ENCODE results near the gene ACVR1B.
A peak's percentile ranks its signal among the peaks of the same experiment; 100 is the strongest.

The ACVR1B gene

DNA sequence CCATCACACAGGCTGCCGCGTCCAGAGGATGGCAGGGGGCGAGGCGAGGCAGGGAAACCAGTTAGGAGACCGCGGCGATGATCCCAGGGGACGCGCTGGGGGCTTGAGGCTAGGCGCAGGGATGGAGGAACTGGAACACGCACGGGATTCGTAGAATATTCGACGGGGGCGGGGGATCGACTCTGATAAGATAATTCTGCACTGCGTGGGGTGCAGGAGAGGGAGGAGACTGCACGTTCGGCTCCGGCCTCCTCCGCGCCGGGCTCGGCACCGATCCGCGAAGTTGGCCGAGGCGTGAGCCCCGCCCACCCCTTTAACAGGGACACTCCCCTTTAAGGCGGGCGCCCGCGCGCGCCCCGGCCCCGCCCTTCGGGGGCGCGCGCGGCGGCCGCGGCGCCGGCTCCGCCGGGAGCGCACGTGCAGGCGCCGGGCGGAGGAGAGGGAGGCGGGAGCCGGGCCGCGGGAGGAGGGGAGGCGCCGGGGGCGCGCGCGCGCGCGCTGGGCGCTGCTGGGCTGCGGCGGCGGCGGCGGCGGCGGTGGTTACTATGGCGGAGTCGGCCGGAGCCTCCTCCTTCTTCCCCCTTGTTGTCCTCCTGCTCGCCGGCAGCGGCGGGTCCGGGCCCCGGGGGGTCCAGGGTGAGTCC, at the start of gene ACVR1B:
Gene ACVR1B, plus strand, starts transcription at position 501 of the 644 bp plus-strand sequence. Its CDS starts 45 bp downstream, at position 546.
- peak within 1 kb of the TSS; percentile 57 for H2AFZ ChIP-seq (ENCODE audit: low read depth, low read length)
- H3K27me3 ChIP-seq (ENCODE audit: insufficient read depth, low read length) = peaks cover 22% of the 10 kb centered on the region
- no peaks in the 10 kb centered on the region for H3K9me3 ChIP-seq (ENCODE audit: low read length)
- peak within 1 kb of the TSS; percentile 78 for H3K4me3 ChIP-seq (ENCODE audit: low read length)
- no peaks in the 10 kb centered on the region for H3K36me3 ChIP-seq (ENCODE audit: insufficient read depth, low read length)
- H3K4me1 ChIP-seq (ENCODE audit: insufficient read depth, low read length) = peaks cover 27% of the 10 kb centered on the region

DNA sequence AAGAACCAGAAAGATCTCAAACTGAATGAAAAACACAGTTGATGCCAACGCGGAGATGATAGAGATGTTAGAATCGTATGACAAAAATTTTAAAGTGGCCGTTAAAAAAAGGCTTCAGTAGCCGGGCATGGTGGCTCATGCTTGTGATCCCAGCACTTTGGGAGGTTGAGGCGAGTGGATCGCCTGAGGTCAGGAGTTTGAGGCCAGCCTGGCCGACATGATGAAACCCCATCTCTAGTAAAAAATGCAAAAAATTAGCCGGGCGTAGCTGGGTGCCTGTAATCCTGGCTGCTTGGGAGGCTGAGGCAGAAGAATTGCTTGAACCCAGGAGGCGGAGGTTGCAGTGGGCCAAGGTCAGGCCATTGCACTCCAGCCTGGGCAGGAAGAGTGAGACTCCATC, 49.6 kb upstream of the ACVR1B start:
- Histone ChIP-seq H3K4me1 (ENCODE audit: insufficient read depth, low read length) (no peaks in the 10 kb centered on the region), H2AFZ (ENCODE audit: low read depth, low read length) (no peak overlapping the region), H3K4me3 (ENCODE audit: low read length) (no peak overlapping the region), H3K27me3 (ENCODE audit: insufficient read depth, low read length) (peaks cover 3% of the 10 kb centered on the region), H3K9me3 (ENCODE audit: low read length) (no peaks in the 10 kb centered on the region), H3K36me3 (ENCODE audit: insufficient read depth, low read length) (no peaks in the 10 kb centered on the region)

DNA sequence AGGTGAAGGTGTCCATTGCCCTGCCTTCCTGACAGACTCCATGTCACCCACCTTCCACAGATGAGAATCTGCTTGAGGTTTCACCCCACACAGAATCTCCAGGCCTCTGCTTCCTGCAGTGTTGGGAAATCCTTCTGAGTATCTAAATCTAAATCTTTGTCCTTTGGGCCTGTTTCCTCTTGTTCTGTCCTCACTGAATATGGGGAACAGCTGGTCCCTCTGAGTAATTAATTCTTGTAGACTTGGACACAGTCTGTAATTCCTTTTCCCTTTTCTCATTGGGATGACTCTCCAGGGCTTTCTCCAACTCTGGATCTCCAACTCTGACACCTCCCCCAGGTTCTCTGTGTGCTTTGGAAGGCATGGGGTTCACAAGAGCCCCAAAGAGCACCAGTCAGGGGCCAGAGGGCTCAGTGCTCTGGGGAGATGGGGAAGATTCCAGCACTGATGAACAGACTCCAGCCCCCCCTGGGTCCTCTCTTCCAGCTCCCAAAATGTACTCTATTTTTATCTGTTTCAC, 46.5 kb upstream of the ACVR1B start:
- Histone ChIP-seq H3K9me3 (ENCODE audit: low read length) (no peaks in the 10 kb centered on the region), H3K27me3 (ENCODE audit: insufficient read depth, low read length) (no peaks in the 10 kb centered on the region), H3K4me3 (ENCODE audit: low read length) (no peak overlapping the region), H2AFZ (ENCODE audit: low read depth, low read length) (no peak overlapping the region), H3K4me1 (ENCODE audit: insufficient read depth, low read length) (peaks cover 2% of the 10 kb centered on the region), H3K36me3 (ENCODE audit: insufficient read depth, low read length) (no peaks in the 10 kb centered on the region)

DNA sequence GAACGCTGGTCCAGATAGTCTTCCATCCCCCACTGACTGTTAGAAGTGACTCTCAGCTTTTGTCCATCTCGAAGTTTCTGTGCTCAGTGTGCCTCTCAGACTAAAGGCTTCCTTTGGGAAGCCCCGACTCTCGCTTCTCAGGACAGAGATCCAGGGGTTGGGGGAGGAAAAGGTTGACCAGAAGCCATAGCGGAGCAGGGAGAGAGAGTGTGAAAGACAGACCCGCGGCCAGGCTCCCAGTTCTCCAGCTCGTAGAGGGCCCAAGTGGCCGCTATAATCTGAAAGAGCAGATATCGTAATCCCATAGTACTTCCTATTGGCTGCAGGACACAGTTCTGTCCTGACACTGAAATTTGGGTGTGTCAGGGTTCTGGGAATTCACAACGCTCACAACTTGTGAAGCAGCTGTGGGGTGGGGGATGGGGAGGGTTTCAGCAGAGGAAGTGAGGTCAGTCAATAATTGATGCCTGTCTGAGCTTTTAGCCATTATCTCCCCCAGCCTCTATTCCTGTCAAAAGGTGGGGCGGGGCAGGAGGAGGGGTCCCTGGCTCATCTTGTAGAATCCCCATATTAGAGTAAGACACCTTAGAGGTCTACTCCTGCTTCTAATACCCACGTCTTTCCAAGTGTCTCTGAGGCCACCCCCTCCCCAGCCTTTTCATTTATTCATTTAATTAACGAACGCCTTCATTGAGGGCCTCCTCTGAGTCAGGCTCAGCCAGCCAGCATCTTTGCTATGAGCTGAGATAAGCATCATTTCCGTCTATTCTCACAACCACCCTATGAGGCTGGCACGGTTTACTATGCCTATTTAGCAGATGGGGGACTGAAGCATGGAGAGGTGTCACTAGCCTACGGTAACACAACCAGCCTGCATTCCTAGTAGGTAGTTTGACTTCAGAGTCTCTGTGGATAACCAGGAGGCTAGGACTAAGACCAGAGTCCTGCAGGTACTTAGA, 45.7 kb upstream of the ACVR1B start:
- no peaks in the 10 kb centered on the region for H3K36me3 ChIP-seq (ENCODE audit: insufficient read depth, low read length)
- H3K4me1 ChIP-seq (ENCODE audit: insufficient read depth, low read length) = peaks cover 7% of the 10 kb centered on the region
- no peak overlapping the region for H2AFZ ChIP-seq (ENCODE audit: low read depth, low read length)
- H3K27me3 ChIP-seq (ENCODE audit: insufficient read depth, low read length) = peaks cover 4% of the 10 kb centered on the region
- H3K9me3 ChIP-seq (ENCODE audit: low read length) = no peaks in the 10 kb centered on the region
- no peak overlapping the region for H3K4me3 ChIP-seq (ENCODE audit: low read length)

DNA sequence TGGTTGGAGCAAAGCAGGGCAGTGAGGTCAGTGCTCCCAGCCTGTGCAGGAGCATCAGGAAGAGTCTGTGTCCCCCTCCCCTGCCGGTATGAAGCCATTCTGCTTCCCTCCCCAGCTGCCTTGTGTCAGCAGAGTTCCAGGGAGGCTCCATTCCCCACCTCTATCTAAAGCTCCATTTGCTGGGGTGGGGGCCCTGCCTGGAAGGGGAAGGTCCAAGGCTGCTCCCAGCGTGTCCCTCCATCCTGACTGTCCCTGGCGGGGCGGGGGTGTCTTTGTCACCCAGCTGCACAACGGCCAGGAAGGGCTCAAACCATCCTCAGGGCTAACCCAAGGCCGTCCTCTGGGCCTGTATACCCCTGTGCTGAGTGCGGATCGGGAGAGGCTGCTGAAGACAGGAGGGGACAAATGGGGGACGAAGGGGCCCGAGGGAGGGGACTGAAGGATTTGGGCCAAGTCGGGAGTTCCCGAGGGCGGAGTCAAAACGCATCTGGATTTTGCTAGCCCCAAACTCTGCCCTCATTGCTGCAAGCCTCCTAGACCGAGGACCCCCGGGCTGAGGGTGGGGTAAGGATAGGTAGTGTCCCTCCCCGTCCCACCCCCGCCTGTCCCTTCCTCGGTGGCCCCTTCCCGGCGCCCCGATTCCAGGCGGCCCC, 44.9 kb upstream of the ACVR1B start:
- Histone ChIP-seq H3K9me3 (ENCODE audit: low read length) (no peaks in the 10 kb centered on the region), H3K4me1 (ENCODE audit: insufficient read depth, low read length) (peaks cover 7% of the 10 kb centered on the region), H3K36me3 (ENCODE audit: insufficient read depth, low read length) (no peaks in the 10 kb centered on the region), H3K27me3 (ENCODE audit: insufficient read depth, low read length) (peaks cover 7% of the 10 kb centered on the region), H3K4me3 (ENCODE audit: low read length) (no peak overlapping the region), H2AFZ (ENCODE audit: low read depth, low read length) (no peak overlapping the region)

DNA sequence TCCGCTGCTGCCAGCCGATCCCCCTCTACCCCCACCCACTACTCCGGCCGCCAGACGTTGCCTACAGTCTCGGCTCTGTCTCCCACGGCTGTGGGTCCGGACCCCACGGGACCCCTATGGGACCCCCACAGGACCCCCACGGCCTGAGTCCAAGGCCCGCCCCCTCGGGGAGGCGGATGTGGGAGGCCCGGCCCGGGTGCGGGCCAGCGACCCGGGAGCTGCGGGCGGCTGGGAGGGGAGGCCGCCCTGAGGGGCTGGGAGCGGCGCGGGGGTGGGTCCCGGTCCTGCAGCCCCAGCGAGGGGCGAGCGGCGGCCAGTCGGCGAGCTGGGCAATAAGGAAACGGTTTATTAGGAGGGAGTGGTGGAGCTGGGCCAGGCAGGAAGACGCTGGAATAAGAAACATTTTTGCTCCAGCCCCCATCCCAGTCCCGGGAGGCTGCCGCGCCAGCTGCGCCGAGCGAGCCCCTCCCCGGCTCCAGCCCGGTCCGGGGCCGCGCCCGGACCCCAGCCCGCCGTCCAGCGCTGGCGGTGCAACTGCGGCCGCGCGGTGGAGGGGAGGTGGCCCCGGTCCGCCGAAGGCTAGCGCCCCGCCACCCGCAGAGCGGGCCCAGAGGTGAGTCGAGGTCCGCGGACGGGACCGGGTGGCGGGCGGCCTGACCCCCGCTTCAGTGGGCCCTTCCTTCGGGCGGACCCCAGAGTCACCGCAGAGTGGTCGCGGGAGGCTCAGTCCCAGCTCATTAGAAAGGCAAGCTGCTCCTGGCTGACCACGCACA, 44.2 kb upstream of the ACVR1B start, which contains the start of gene ACVRL1:
Gene ACVRL1, plus strand, starts transcription at position 422 of the 773 bp plus-strand sequence. CDS start 4,971 bp downstream, outside the sequence.
- Histone ChIP-seq H3K27me3 (ENCODE audit: insufficient read depth, low read length) (peaks cover 11% of the 10 kb centered on the region), H3K9me3 (ENCODE audit: low read length) (no peaks in the 10 kb centered on the region), H3K4me1 (ENCODE audit: insufficient read depth, low read length) (peaks cover 7% of the 10 kb centered on the region), H3K4me3 (ENCODE audit: low read length) (no peak within 1 kb of the TSS), H2AFZ (ENCODE audit: low read depth, low read length) (no peak within 1 kb of the TSS), H3K36me3 (ENCODE audit: insufficient read depth, low read length) (no peaks in the 10 kb centered on the region)

DNA sequence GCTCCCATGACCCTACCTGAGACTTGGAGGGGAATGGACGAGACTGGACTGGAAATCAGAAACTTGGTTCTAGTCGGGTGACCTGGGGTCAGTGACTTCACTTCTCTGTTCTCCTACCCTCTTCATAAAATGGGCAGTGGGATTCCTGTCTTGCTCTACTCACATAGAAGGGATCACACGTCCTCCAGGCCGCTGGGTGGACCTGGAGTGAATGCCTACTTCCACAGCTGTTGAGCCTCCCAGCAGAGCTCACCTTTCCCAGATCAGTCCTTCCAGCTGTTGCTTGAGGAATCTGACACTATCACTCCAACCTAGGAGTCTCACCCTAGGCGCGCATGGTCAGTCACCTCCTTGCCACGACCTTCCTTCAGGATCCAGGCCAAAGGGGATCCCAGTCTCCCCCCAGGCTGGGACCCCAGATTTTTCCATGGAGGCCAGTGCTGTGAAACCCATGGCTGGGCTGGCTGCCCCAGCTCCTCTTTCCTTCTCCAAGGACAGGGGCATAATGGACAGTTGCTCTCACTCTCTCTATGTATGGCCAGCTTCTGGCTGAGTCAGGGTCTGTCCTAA, 43.6 kb upstream of the ACVR1B start:
- Histone ChIP-seq H3K9me3 (ENCODE audit: low read length) (no peaks in the 10 kb centered on the region), H3K27me3 (ENCODE audit: insufficient read depth, low read length) (peaks cover 14% of the 10 kb centered on the region), H2AFZ (ENCODE audit: low read depth, low read length) (no peak overlapping the region), H3K36me3 (ENCODE audit: insufficient read depth, low read length) (no peaks in the 10 kb centered on the region), H3K4me3 (ENCODE audit: low read length) (no peak overlapping the region), H3K4me1 (ENCODE audit: insufficient read depth, low read length) (peaks cover 7% of the 10 kb centered on the region)

DNA sequence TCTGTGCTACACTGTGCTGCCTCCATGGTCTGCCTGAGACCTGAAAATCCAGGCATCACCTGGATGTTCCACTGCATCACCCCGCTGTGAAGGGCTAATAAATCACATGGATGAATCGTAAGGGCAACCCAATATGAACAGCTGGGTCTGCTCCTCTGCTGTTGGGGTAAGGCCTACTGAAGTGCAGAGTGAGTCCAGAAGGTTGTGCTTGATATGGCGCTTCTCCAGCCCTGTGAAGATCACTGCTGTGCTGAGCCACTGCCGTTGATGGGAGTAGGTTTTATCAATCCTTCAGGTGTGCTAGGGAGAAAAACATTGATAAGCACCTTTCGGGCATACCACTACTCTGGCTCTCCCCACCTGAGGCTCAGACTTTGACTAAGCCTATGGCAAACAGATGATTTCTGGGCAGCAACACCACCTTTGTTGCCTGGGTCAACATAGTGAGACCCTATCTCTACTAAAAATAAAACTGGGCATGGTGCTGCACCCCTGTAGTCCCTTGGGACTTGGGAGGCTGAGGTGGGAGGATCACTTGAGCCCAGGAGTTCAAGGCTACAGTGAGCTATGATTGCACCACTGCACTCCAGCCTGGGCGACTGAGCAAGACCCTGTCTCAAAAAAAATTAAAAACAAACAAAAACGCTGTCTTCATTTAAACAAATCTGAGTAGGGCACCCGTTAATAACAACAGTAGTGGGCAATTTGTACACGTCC, 42.5 kb upstream of the ACVR1B start:
- Histone ChIP-seq H2AFZ (ENCODE audit: low read depth, low read length) (no peak overlapping the region), H3K4me3 (ENCODE audit: low read length) (no peak overlapping the region), H3K4me1 (ENCODE audit: insufficient read depth, low read length) (peaks cover 7% of the 10 kb centered on the region), H3K36me3 (ENCODE audit: insufficient read depth, low read length) (no peaks in the 10 kb centered on the region), H3K9me3 (ENCODE audit: low read length) (no peaks in the 10 kb centered on the region), H3K27me3 (ENCODE audit: insufficient read depth, low read length) (peaks cover 14% of the 10 kb centered on the region)

DNA sequence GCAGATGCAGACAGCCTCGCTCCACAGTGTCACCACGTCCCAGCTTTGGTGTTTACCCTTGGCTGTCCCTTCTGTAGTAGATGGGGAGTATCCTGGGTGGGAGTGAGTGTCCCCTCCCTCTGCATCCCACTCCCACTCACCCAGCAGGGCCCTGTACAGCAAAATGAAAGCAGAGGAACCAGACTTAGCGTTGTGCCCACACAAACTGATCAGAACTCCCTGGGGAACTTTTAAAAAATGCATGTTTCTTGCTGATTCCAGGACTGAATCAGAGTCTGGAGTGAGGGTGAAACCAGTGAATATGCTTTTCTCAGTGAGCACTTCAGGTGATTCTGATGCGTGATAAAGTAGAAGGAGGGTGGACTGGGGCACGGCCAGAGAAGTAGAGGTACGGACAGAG, 41.3 kb upstream of the ACVR1B start:
- peaks cover 14% of the 10 kb centered on the region for H3K27me3 ChIP-seq (ENCODE audit: insufficient read depth, low read length)

DNA sequence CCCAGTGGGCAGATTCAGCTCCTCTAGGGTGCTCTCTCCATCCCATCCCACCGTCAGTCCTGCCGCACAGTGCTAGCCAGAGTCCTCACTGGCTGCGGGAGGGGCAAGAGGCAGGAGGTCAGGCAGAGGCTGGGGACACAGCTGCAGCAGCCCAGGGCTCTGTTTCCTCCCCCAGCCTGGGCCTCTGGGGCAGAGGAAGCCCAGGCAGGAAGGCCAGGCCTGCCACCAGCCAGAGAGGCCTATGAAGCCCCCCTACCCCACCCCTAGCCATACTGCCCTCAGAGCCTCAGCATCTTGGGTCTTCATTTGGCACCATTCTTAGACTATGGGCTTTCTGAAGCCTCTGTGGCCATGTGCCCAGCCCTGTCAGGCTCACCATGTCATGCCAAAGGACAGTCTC, 40.8 kb upstream of the ACVR1B start:
- Histone ChIP-seq H3K4me3 (ENCODE audit: low read length) (no peak overlapping the region), H3K4me1 (ENCODE audit: insufficient read depth, low read length) (peaks cover 7% of the 10 kb centered on the region), H3K9me3 (ENCODE audit: low read length) (no peaks in the 10 kb centered on the region), H3K27me3 (ENCODE audit: insufficient read depth, low read length) (peaks cover 14% of the 10 kb centered on the region), H3K36me3 (ENCODE audit: insufficient read depth, low read length) (no peaks in the 10 kb centered on the region), H2AFZ (ENCODE audit: low read depth, low read length) (no peak overlapping the region)

More for the DNA sequence above, 41.3 kb upstream of the ACVR1B start:
- H2AFZ ChIP-seq (ENCODE audit: low read depth, low read length) = no peak overlapping the region
- H3K4me3 ChIP-seq (ENCODE audit: low read length) = no peak overlapping the region
- H3K9me3 ChIP-seq (ENCODE audit: low read length) = no peaks in the 10 kb centered on the region
- H3K36me3 ChIP-seq (ENCODE audit: insufficient read depth, low read length) = no peaks in the 10 kb centered on the region
- H3K4me1 ChIP-seq (ENCODE audit: insufficient read depth, low read length) = peaks cover 7% of the 10 kb centered on the region

DNA sequence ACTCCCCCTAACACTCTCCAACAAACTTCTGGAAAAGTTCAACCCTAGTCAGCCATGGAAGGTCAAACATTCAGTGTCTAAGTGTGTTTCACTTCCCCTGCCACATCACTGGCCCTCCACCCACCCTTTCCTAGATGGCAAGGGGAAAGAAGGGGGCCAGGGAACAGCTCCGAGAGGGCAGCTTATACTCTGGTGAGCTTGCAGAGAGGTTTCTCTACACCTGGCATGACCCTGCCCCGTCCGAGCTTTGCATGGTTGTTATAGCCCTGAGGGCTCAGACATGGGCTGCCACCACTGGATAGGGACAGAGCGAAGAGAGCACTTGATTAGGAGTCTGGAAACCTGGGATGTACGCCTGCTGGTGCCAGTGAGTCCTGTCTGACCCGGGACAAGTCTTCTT, 40.2 kb upstream of the ACVR1B start:
- no peaks in the 10 kb centered on the region for H3K9me3 ChIP-seq (ENCODE audit: low read length)
- no peak overlapping the region for H3K4me3 ChIP-seq (ENCODE audit: low read length)
- H3K36me3 ChIP-seq (ENCODE audit: insufficient read depth, low read length) = no peaks in the 10 kb centered on the region
- H2AFZ ChIP-seq (ENCODE audit: low read depth, low read length) = no peak overlapping the region
- peaks cover 14% of the 10 kb centered on the region for H3K27me3 ChIP-seq (ENCODE audit: insufficient read depth, low read length)
- H3K4me1 ChIP-seq (ENCODE audit: insufficient read depth, low read length) = peaks cover 7% of the 10 kb centered on the region

Measured in neuron (in vitro differentiated cells).